Measurements from ENCODE around the gene EDN2.

DNA sequence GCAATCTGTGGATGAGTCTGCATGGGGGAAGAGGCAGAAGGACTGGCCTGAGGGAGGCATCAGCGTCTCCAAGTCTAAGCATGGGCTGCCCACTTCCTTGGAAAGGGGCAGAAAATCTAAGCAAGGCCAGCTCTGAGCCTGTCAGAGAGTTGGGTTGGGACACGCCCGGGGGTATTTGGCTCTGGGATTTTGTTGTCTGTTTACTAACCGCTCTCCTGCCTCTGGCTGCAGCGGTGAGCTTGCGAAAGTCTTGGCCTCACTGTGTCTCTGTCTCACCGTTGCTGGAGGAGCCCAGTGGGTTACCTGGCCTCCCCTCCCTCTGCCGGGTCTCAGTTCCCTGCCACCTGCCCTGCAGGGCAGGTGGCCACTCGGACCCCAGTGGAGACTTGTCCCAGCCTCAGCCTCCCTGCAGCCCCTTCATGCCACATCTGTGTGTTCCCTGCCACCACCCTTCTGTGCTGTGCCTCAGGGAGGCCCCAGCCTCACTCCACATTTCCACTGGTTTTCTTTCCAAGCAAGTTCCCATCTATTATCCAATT is 33.7 kb downstream of the EDN2 start:
- TF ChIP-seq, protein P1, sequence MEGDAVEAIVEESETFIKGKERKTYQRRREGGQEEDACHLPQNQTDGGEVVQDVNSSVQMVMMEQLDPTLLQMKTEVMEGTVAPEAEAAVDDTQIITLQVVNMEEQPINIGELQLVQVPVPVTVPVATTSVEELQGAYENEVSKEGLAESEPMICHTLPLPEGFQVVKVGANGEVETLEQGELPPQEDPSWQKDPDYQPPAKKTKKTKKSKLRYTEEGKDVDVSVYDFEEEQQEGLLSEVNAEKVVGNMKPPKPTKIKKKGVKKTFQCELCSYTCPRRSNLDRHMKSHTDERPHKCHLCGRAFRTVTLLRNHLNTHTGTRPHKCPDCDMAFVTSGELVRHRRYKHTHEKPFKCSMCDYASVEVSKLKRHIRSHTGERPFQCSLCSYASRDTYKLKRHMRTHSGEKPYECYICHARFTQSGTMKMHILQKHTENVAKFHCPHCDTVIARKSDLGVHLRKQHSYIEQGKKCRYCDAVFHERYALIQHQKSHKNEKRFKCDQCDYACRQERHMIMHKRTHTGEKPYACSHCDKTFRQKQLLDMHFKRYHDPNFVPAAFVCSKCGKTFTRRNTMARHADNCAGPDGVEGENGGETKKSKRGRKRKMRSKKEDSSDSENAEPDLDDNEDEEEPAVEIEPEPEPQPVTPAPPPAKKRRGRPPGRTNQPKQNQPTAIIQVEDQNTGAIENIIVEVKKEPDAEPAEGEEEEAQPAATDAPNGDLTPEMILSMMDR (IDR thresholded peaks at IDR 0.05), result no peak
- TF ChIP-seq POLR2A (IDR thresholded peaks at IDR 0.05; ENCODE audit: low read depth) (no peak), EP300 (IDR thresholded peaks at IDR 0.05) (no peak), POLR2AphosphoS5 (IDR thresholded peaks at IDR 0.05) (no peak)
